Natural killer cell (primary cell): ENCODE measurements around the gene FOXE1. TPM values are rescaled to one million over a fixed set of nuclear protein-coding genes. Genes with fewer than 3 reads are reported as not detected.

Experiments used
- ATAC-seq, 3 donors: fragments of 150-1000 bp in 2 of 3; fragments of 200-7000 bp in 1 of 3; cut with Tn5 transposase; 1 replicate in 1 of 3; 2 replicates in 2 of 3; pipeline ENCODE4 v1.10.0; 2021; ENCODE audit warnings: mild to moderate bottlenecking in 2 of 3, moderate library complexity in 2 of 3
- DNase-seq, 2 donors: peaks; one replicate each; pipeline versions ENCODE4 v3.0.0 to v3.0.0-alpha.2; 2013 to 2021; ENCODE audit warnings: mixed read lengths in 1 of 2
- H3K27ac ChIP-seq: one replicate; pipeline ENCODE4 v1.5.1; 2013; ENCODE audit warnings: mild to moderate bottlenecking, low read length
- H3K27me3 ChIP-seq: one replicate; pipeline ENCODE4 v1.6.1; 2013; ENCODE audit warnings: low read length; ENCODE audit not compliant: control insufficient read depth, insufficient read depth
- H3K36me3 ChIP-seq: one replicate; pipeline ENCODE4 v1.6.1; 2013; ENCODE audit warnings: low read length; ENCODE audit not compliant: control insufficient read depth, insufficient read depth
- H3K4me1 ChIP-seq: one replicate; pipeline ENCODE4 v1.6.1; 2013; ENCODE audit warnings: low read length; ENCODE audit not compliant: control insufficient read depth, insufficient read depth
- H3K4me3 ChIP-seq: one replicate; pipeline ENCODE4 v1.5.1; 2013; ENCODE audit warnings: low read length
- H3K9me3 ChIP-seq: one replicate; pipeline ENCODE4 v1.6.1; 2013; ENCODE audit warnings: low read length; ENCODE audit not compliant: control insufficient read depth, insufficient read depth
- H3K27ac Mint-ChIP-seq, 2 donors: one replicate each; pipeline ENCODE4 v1.8.0; 2022; ENCODE audit warnings: mild to moderate bottlenecking in 2 of 2, mixed read lengths in 2 of 2, moderate library complexity in 1 of 2
- H3K27me3 Mint-ChIP-seq, 2 donors: one replicate each; pipeline ENCODE4 v1.8.0; 2022; ENCODE audit warnings: low read depth in 2 of 2, mixed read lengths in 2 of 2
- H3K36me3 Mint-ChIP-seq: one replicate; pipeline ENCODE4 v1.8.0; 2022; ENCODE audit warnings: mixed read lengths
- H3K4me1 Mint-ChIP-seq, 2 donors: one replicate each; pipeline ENCODE4 v1.8.0; 2022; ENCODE audit warnings: mixed read lengths in 2 of 2
- H3K4me3 Mint-ChIP-seq: one replicate; pipeline ENCODE4 v1.8.0; 2022; ENCODE audit warnings: mild to moderate bottlenecking, moderate library complexity, mixed read lengths
- H3K9me3 Mint-ChIP-seq, 2 donors: one replicate each; pipeline ENCODE4 v1.8.0; 2022; ENCODE audit warnings: mixed read lengths in 2 of 2
- CTCF ChIP-seq: fragments of 200-600 bp; IDR thresholded peaks from one replicate; pipeline ENCODE4 v1.8.0; 2022; ENCODE audit warnings: antibody characterized with exemption
- WGBS: methylation state at CpG from one replicate; pipeline ENCODE4 v1.1.7; 2013; ENCODE audit warnings: missing lambda C conversion rate; ENCODE audit not compliant: insufficient coverage; 5-methylcytosine and 5-hydroxymethylcytosine counted together
- intact Hi-C: fragments of 100-400 bp; cut with micrococcal nuclease; formaldehyde crosslinking; loops from one replicate; pipeline ENCODE4 v1.14.2; 2022
- total RNA-seq, 4 donors: library from RNA; stranded (reverse); fragments of 120-200 nt in 1 of 4; gene quantifications; one replicate each; pipeline versions ENCODE4 v1.2.3 to v1.2.4, GENCODE V29; 2013 to 2022

Gene FOXE1
- total RNA-seq, 3 donors from 2014 or later (not counting 1 experiment from before 2014, with no cell fraction given): not detected

GRCh38 chr9:97820373-97820772, 32.7 kb upstream of the FOXE1 start:
- H3K27me3 Mint-ChIP-seq: peaks cover 47 to 70% of the 10 kb centered on the region in 2 donors
- H3K4me3 ChIP-seq: no peak overlapping the region
- H3K27ac ChIP-seq: no peak overlapping the region
- H3K4me1 Mint-ChIP-seq: no peaks in the 10 kb centered on the region
- intact Hi-C loops: no loop called here
- H3K27me3 ChIP-seq: peaks cover 13% of the 10 kb centered on the region
- no peaks in the 10 kb centered on the region for H3K4me1 ChIP-seq
- no peak overlapping the region for H3K4me3 Mint-ChIP-seq
- TF ChIP-seq CTCF: no peak
- no CpG with 5 or more reads among the region's 1 CpG for WGBS
- H3K9me3 Mint-ChIP-seq: peaks cover 2 to 6% of the 10 kb centered on the region in 2 donors
- DNase-seq (no peak), ATAC-seq (no peak)
- H3K9me3 ChIP-seq: no peaks in the 10 kb centered on the region
- no peaks in the 10 kb centered on the region for H3K36me3 ChIP-seq
- no peak overlapping the region for H3K27ac Mint-ChIP-seq
- H3K36me3 Mint-ChIP-seq: peaks cover 14% of the 10 kb centered on the region

- Mint-ChIP-seq H3K9me3 (no peaks in the 10 kb centered on the region), H3K4me3 (no peak overlapping the region), H3K4me1 (no peaks in the 10 kb centered on the region), H3K27ac (no peak overlapping the region), H3K27me3 (peaks cover 20 to 28% of the 10 kb centered on the region in 2 donors), H3K36me3 (no peaks in the 10 kb centered on the region)
- TF ChIP-seq CTCF: no peak
- Histone ChIP-seq H3K9me3 (no peaks in the 10 kb centered on the region), H3K4me1 (no peaks in the 10 kb centered on the region), H3K4me3 (no peak overlapping the region), H3K27me3 (no peaks in the 10 kb centered on the region), H3K36me3 (no peaks in the 10 kb centered on the region), H3K27ac (no peak overlapping the region)
- WGBS: 86% methylated on average over 14 of the region's 15 CpGs
- intact Hi-C loops: no loop called here
- DNase-seq: no peak
- ATAC-seq: no peak
These were observed 21.9 kb upstream of the FOXE1 start for GRCh38 chr9:97830884-97831829.

- 54% methylated on average over 10 of the region's 10 CpGs for WGBS
- Histone ChIP-seq H3K27ac (no peak overlapping the region), H3K4me1 (no peaks in the 10 kb centered on the region), H3K4me3 (no peak overlapping the region), H3K27me3 (no peaks in the 10 kb centered on the region), H3K36me3 (no peaks in the 10 kb centered on the region), H3K9me3 (no peaks in the 10 kb centered on the region)
- intact Hi-C loops: no loop called here
- Mint-ChIP-seq H3K27ac (no peak overlapping the region), H3K4me3 (no peak overlapping the region), H3K9me3 (no peaks in the 10 kb centered on the region), H3K4me1 (no peaks in the 10 kb centered on the region), H3K36me3 (no peaks in the 10 kb centered on the region), H3K27me3 (peaks cover 26 to 31% of the 10 kb centered on the region in 2 donors)
- no peak for TF ChIP-seq CTCF
- peak in 1 of 3 donors; percentile 53 for ATAC-seq
- DNase-seq: no peak
These were observed 21.0 kb upstream of the FOXE1 start for GRCh38 chr9:97831843-97832636.
